ENCODE results near the gene EFCC1.

DNA sequence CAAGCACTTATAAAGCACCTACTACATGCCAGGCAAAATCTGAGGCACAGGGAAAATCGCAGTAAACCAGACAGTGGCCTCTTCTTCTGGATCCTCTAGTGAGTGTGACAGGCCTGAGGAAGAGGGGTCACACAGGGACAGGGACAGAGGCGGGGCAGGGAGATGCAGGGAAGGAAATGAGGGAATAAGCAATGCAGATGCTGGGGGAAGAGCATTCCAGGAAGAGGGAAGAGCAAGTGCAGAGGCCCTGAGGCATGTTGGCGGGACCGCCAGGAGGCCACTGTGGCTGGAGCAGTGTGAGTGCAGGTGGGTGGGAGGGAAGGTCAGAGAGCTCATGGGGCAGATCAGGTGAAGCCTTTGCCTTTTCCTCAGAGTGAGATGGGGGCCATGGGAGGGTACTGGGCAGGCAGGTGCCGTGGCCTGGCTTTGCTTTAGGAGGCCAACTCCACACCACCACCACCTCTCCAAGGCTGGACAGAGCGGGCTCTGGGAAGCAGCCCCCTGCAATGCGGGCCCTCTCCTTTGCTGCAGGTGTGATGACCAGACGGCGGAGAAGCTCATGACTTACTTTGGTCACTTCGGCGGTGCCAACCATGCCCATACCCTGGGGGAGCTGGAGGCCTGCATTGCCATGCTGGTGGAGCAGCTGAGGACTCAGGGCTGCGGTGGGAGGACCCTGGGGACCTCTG is 32.7 kb downstream of the EFCC1 start:
- no peak for TF ChIP-seq PATZ1 (CRISPR knock-in tag; IDR thresholded peaks at IDR 0.05; ENCODE audit: borderline replicate concordance)
- no peak for TF ChIP-seq TCF4 (CRISPR knock-in tag; IDR thresholded peaks at IDR 0.05; ENCODE audit: borderline replicate concordance)
- TF ChIP-seq RARB (CRISPR knock-in tag; IDR thresholded peaks at IDR 0.05), result no peak
- TF ChIP-seq ZFP30 (CRISPR knock-in tag; IDR thresholded peaks at IDR 0.05), result no peak
- no peak for TF ChIP-seq PPARA (CRISPR knock-in tag; IDR thresholded peaks at IDR 0.05; ENCODE audit: borderline replicate concordance)
- TF ChIP-seq ARNTL (CRISPR knock-in tag; IDR thresholded peaks at IDR 0.05; ENCODE audit: borderline replicate concordance, low read depth), result no peak
- TF ChIP-seq GLIS3 (CRISPR knock-in tag; IDR thresholded peaks at IDR 0.05), result no peak
- no peak for TF ChIP-seq ZC3H10 (CRISPR knock-in tag; IDR thresholded peaks at IDR 0.05)
- TF ChIP-seq, protein P1, sequence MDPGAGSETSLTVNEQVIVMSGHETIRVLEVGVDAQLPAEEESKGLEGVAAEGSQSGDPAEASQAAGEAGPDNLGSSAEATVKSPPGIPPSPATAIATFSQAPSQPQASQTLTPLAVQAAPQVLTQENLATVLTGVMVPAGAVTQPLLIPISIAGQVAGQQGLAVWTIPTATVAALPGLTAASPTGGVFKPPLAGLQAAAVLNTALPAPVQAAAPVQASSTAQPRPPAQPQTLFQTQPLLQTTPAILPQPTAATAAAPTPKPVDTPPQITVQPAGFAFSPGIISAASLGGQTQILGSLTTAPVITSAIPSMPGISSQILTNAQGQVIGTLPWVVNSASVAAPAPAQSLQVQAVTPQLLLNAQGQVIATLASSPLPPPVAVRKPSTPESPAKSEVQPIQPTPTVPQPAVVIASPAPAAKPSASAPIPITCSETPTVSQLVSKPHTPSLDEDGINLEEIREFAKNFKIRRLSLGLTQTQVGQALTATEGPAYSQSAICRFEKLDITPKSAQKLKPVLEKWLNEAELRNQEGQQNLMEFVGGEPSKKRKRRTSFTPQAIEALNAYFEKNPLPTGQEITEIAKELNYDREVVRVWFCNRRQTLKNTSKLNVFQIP (CRISPR knock-in tag; IDR thresholded peaks at IDR 0.05; ENCODE audit: borderline replicate concordance, low read depth), result no peak

All from SK-N-SH treated with all-trans-retinoic acid at 6 μM for 48 hours (cell line).